Measurements from ENCODE around the gene DPY19L1.
"Not testable (repeated sequence)": the region's sequence is repeated elsewhere in the genome, so short reads cannot be mapped to it uniquely, and the experiment has no call there.

- TF ChIP-seq POLR2A (IDR thresholded peaks at IDR 0.05; ENCODE audit: low read depth); CTCF (IDR thresholded peaks at IDR 0.05): not testable (repeated sequence)
These were observed 34.1 kb downstream of the DPY19L1 start for GRCh38 chr7:35003177-35003650.

All from esophagus muscularis mucosa (tissue), 3 donors.